ENCODE results near the gene PARS2.

The PARS2 gene

DNA sequence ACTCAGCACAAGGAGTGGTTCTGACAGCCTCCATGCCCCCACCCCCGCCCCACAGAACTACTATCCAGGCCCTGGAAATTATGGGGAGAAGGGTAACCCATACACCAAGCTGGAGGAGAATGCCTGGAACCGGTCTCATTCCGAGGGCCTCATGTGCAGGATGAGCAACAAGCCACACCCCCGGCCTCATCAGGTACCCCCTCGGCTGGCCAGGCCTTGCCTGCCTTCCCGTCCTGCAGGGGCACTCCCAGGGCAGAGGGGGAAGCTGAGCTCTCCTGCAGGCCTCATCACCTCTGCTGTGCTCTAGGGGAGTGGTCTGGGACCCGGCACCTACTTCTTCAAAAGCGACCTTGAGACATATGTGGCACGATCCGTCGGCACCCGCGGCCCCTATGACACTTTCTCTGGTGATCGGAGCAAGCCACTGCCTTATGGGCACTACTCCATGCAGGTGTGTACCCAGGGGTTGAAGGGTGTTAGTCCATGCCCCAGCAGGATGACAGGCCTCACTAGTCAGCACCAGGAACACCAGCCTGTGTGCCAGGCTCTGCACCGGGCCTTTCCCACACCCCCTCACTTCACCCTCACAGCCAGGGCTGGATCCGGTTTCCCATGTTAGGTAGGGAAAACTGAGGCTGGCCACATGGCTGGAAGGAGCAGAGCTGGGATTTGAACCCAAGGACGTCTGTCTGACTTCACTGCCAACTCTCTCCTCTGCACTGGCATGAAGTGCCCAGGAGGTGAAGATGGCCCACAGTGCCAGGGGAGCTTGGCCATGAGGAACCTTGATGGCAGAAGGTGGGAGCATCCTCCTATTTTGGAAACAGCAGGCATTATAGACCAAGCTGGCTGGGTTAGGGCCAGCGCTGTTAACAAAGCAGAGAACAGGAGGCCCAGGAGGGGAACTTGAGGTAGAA lies 47.7 kb upstream of the PARS2 start:
- Histone ChIP-seq H3K4me1 (ENCODE audit: insufficient read depth, poor library complexity, severe bottlenecking) (no peaks in the 10 kb centered on the region), H3K9me3 (ENCODE audit: severe bottlenecking) (no peaks in the 10 kb centered on the region), H3K27me3 (ENCODE audit: insufficient read depth, poor library complexity, severe bottlenecking) (no peaks in the 10 kb centered on the region), H3K4me3 (ENCODE audit: severe bottlenecking) (no peak overlapping the region), H3K27ac (ENCODE audit: poor library complexity, severe bottlenecking) (no peak overlapping the region), H3K36me3 (ENCODE audit: low read depth) (no peaks in the 10 kb centered on the region)
- TF ChIP-seq, protein P1, sequence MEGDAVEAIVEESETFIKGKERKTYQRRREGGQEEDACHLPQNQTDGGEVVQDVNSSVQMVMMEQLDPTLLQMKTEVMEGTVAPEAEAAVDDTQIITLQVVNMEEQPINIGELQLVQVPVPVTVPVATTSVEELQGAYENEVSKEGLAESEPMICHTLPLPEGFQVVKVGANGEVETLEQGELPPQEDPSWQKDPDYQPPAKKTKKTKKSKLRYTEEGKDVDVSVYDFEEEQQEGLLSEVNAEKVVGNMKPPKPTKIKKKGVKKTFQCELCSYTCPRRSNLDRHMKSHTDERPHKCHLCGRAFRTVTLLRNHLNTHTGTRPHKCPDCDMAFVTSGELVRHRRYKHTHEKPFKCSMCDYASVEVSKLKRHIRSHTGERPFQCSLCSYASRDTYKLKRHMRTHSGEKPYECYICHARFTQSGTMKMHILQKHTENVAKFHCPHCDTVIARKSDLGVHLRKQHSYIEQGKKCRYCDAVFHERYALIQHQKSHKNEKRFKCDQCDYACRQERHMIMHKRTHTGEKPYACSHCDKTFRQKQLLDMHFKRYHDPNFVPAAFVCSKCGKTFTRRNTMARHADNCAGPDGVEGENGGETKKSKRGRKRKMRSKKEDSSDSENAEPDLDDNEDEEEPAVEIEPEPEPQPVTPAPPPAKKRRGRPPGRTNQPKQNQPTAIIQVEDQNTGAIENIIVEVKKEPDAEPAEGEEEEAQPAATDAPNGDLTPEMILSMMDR (IDR thresholded peaks at IDR 0.05; ENCODE audit: poor library complexity, severe bottlenecking) = no peak
- DNase-seq (ENCODE audit: low spot score) = no peak
- ATAC-seq (ENCODE audit: low read depth) = no peak

DNA sequence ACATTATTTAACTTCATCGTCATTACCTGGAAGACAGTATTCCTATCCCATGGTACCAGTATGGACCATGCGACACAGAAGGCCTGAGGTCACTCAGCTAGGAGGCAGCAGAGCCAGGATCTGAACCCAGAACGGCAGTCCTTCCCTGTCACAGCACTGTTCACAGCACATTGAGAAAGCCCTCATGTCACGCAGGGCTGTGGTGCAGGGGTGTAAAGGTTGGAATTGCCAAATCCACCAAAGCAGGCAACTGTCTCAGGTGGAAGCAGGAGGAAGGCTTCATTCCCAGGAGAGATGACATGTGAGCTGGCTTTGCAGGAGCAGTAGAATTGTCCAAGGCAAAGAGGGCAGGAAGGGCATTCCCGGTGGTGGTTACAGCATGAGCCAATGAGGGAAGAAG lies 46.7 kb upstream of the PARS2 start:
- Histone ChIP-seq H3K27ac (ENCODE audit: poor library complexity, severe bottlenecking) (no peak overlapping the region), H3K4me1 (ENCODE audit: insufficient read depth, poor library complexity, severe bottlenecking) (no peaks in the 10 kb centered on the region), H3K9me3 (ENCODE audit: severe bottlenecking) (no peaks in the 10 kb centered on the region), H3K36me3 (ENCODE audit: low read depth) (no peaks in the 10 kb centered on the region), H3K4me3 (ENCODE audit: severe bottlenecking) (no peak overlapping the region), H3K27me3 (ENCODE audit: insufficient read depth, poor library complexity, severe bottlenecking) (no peaks in the 10 kb centered on the region)
- ATAC-seq (ENCODE audit: low read depth) (no peak), DNase-seq (ENCODE audit: low spot score) (no peak)
- TF ChIP-seq, protein P1 (IDR thresholded peaks at IDR 0.05; ENCODE audit: poor library complexity, severe bottlenecking) = no peak

DNA sequence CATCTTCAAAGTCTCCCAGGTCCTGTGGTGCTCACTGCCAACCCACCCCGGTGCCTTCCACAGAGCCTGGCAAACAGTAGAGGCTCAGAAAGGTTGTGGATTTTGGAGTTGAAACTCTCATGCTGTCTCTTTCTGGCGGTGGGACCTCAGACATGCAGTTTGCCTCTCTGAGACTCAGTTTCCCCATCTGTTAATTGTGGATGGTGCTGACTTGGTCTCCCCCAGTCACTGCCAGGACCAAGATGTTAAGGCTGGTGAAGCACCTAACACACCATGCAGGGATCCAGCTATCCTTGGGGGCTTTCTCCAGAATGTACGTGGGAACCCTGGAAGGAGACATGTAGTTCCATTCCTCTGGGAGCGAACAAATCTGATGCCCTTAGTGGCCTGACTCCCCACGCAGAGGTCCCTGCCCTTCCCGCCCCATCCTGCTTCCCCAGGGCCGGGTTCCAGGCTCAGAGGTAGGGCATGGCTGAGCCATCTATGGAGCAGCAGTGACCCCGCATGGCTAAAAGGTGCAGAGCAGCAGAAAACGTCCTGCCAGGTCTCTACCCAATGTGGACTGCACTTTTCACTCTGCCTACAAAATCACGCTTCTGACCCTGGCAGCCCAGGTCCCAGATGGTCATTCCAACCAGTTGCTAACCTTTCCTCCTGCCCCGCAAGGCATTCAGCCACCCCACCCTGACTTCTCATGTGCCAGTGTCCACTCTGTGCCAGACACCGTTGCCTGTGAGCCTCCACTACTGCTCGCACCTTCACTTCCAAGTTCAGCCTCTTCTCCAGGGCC lies 46.0 kb upstream of the PARS2 start:
- Histone ChIP-seq H3K4me3 (ENCODE audit: severe bottlenecking) (no peak overlapping the region), H3K36me3 (ENCODE audit: low read depth) (no peaks in the 10 kb centered on the region), H3K4me1 (ENCODE audit: insufficient read depth, poor library complexity, severe bottlenecking) (no peaks in the 10 kb centered on the region), H3K9me3 (ENCODE audit: severe bottlenecking) (no peaks in the 10 kb centered on the region), H3K27ac (ENCODE audit: poor library complexity, severe bottlenecking) (no peak overlapping the region), H3K27me3 (ENCODE audit: insufficient read depth, poor library complexity, severe bottlenecking) (no peaks in the 10 kb centered on the region)
- TF ChIP-seq, protein P1 (IDR thresholded peaks at IDR 0.05; ENCODE audit: poor library complexity, severe bottlenecking) = peak; percentile 84
- no peak for DNase-seq (ENCODE audit: low spot score)
- peak; percentile 90 for ATAC-seq (ENCODE audit: low read depth)

DNA sequence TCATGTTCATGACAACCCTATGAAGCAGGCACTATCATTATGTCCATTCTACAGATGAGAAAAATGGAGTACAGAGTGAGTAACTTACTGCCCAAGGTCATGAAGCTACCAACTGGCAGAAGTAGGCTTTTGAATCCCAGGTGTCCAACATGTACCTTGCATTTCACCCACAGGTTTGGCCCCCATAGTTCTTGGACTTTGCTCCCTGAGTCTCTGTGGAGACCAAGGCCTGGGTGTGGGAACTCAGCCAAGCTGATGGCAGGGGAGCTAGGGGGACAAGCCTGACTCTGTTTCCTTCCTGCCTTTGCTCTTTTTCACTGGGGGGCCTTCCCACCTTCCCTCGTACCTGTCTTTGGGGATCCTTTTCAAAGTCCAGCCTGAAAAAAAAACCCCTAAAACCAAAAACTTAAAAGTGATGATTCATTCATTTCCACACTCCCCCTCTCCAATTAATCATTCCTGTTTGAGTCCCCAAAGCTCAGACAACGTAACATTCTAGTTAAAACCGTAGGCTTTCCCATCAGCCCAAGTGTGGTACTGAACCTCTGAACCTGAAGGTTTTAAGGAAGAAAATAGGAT lies 45.3 kb upstream of the PARS2 start:
- DNase-seq (ENCODE audit: low spot score) (no peak), ATAC-seq (ENCODE audit: low read depth) (no peak)
- H3K4me3 ChIP-seq (ENCODE audit: severe bottlenecking) = no peak overlapping the region
- H3K27me3 ChIP-seq (ENCODE audit: insufficient read depth, poor library complexity, severe bottlenecking) = no peaks in the 10 kb centered on the region
- no peaks in the 10 kb centered on the region for H3K36me3 ChIP-seq (ENCODE audit: low read depth)
- H3K4me1 ChIP-seq (ENCODE audit: insufficient read depth, poor library complexity, severe bottlenecking) = peaks cover 3% of the 10 kb centered on the region
- TF ChIP-seq, protein P1 (IDR thresholded peaks at IDR 0.05; ENCODE audit: poor library complexity, severe bottlenecking) = no peak
- no peaks in the 10 kb centered on the region for H3K9me3 ChIP-seq (ENCODE audit: severe bottlenecking)
- no peak overlapping the region for H3K27ac ChIP-seq (ENCODE audit: poor library complexity, severe bottlenecking)

All from RWPE2 (cell line).